ENCODE results near the gene DCC. TPM values are rescaled to one million over a fixed set of nuclear protein-coding genes. Genes with fewer than 3 reads are reported as not detected.
"Not testable (repeated sequence)": the region's sequence is repeated elsewhere in the genome, so short reads cannot be mapped to it uniquely, and the experiment has no call there.

Gene DCC
- total RNA-seq, 1 donor from 2014 or later = not detected

GRCh38 chr18:53490019-53490418 is 1150.0 kb downstream of the DCC start:
- Mint-ChIP-seq H3K27ac (ENCODE audit: unreplicated experiment) (no peak overlapping the region), H3K36me3 (ENCODE audit: low read depth) (no peaks in the 10 kb centered on the region), H3K27me3 (ENCODE audit: low read depth) (no peaks in the 10 kb centered on the region), H3K9me3 (ENCODE audit: low read depth) (peaks cover 24% of the 10 kb centered on the region), H3K4me1 (ENCODE audit: low read depth) (peaks cover 3% of the 10 kb centered on the region), H3K4me3 (ENCODE audit: unreplicated experiment) (no peak overlapping the region)
- DNase-seq (ENCODE audit: low spot score) = no peak
- TF ChIP-seq CTCF (IDR thresholded peaks at IDR 0.05) = no peak

DNA sequence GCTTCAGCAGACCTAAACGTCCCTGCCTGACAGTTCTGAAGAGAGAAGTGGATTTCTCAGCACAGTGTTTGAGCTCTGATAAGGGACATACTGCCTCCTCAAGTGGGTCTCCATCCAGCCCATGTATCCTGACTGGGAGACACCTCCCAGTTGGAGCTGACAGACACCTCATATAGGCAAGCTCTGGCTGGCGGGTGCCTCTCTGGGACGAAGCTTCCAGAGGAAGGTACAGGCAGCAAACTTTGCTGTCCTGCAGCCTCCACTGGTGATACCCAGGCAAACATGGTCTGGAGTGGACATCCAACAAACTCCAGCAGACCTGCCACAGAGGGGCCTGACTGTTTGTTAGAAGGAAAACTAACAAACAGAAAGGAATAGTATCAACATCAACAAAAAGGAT is 1156.0 kb downstream of the DCC start:
- no peaks in the 10 kb centered on the region for H3K27me3 Mint-ChIP-seq (ENCODE audit: low read depth)
- DNase-seq (ENCODE audit: low spot score) = no peak
- H3K4me3 Mint-ChIP-seq (ENCODE audit: unreplicated experiment) = no peak overlapping the region
- H3K36me3 Mint-ChIP-seq (ENCODE audit: low read depth) = no peaks in the 10 kb centered on the region
- no peak for TF ChIP-seq CTCF (IDR thresholded peaks at IDR 0.05)
- no peak overlapping the region for H3K27ac Mint-ChIP-seq (ENCODE audit: unreplicated experiment)
- H3K9me3 Mint-ChIP-seq (ENCODE audit: low read depth) = peaks cover 37% of the 10 kb centered on the region
- no peaks in the 10 kb centered on the region for H3K4me1 Mint-ChIP-seq (ENCODE audit: low read depth)

- H3K4me3 Mint-ChIP-seq (ENCODE audit: unreplicated experiment) = no peak overlapping the region
- H3K27me3 Mint-ChIP-seq (ENCODE audit: low read depth) = peaks cover 2% of the 10 kb centered on the region
- no peaks in the 10 kb centered on the region for H3K9me3 Mint-ChIP-seq (ENCODE audit: low read depth)
- H3K4me1 Mint-ChIP-seq (ENCODE audit: low read depth) = no peaks in the 10 kb centered on the region
- TF ChIP-seq CTCF (IDR thresholded peaks at IDR 0.05) = no peak
- H3K27ac Mint-ChIP-seq (ENCODE audit: unreplicated experiment) = no peak overlapping the region
- no peaks in the 10 kb centered on the region for H3K36me3 Mint-ChIP-seq (ENCODE audit: low read depth)
- no peak for DNase-seq (ENCODE audit: low spot score)
Observed at GRCh38 chr18:53503914-53504441, 1164.0 kb downstream of the DCC start.

- Mint-ChIP-seq H3K27ac (ENCODE audit: unreplicated experiment) (no peak overlapping the region), H3K27me3 (ENCODE audit: low read depth) (no peaks in the 10 kb centered on the region), H3K4me1 (ENCODE audit: low read depth) (no peaks in the 10 kb centered on the region), H3K4me3 (ENCODE audit: unreplicated experiment) (no peak overlapping the region), H3K36me3 (ENCODE audit: low read depth) (no peaks in the 10 kb centered on the region), H3K9me3 (ENCODE audit: low read depth) (no peaks in the 10 kb centered on the region)
- no peak for TF ChIP-seq CTCF (IDR thresholded peaks at IDR 0.05)
- DNase-seq (ENCODE audit: low spot score) = no peak
Observed at GRCh38 chr18:53508529-53508928, 1168.5 kb downstream of the DCC start.

GRCh38 chr18:53509886-53510285 is 1169.9 kb downstream of the DCC start:
- TF ChIP-seq CTCF (IDR thresholded peaks at IDR 0.05) = no peak
- Mint-ChIP-seq H3K4me3 (ENCODE audit: unreplicated experiment) (no peak overlapping the region), H3K9me3 (ENCODE audit: low read depth) (no peaks in the 10 kb centered on the region), H3K27me3 (ENCODE audit: low read depth) (no peaks in the 10 kb centered on the region), H3K27ac (ENCODE audit: unreplicated experiment) (no peak overlapping the region), H3K4me1 (ENCODE audit: low read depth) (no peaks in the 10 kb centered on the region), H3K36me3 (ENCODE audit: low read depth) (no peaks in the 10 kb centered on the region)
- no peak for DNase-seq (ENCODE audit: low spot score)

- not testable (repeated sequence) for H3K27ac Mint-ChIP-seq (ENCODE audit: unreplicated experiment); H3K27me3 Mint-ChIP-seq (ENCODE audit: low read depth); H3K4me3 Mint-ChIP-seq (ENCODE audit: unreplicated experiment); DNase-seq (ENCODE audit: low spot score); H3K9me3 Mint-ChIP-seq (ENCODE audit: low read depth); H3K36me3 Mint-ChIP-seq (ENCODE audit: low read depth); H3K4me1 Mint-ChIP-seq (ENCODE audit: low read depth)
Observed at GRCh38 chr18:53511725-53512124, 1171.7 kb downstream of the DCC start.

Measured in chondrocyte (in vitro differentiated cells).